GM18520 (cell line): ENCODE measurements around the gene SPDEF.

Experiments
- ATAC-seq: cut with Tn5 transposase; IDR thresholded peaks from one replicate; pipeline ENCODE4 v1.9.1; 2021; ENCODE audit not compliant: unreplicated experiment

SPDEF gene

GRCh38 chr6:34516391-34517324, 39.5 kb downstream of the SPDEF start:
- ATAC-seq: no peak

GRCh38 chr6:34515473-34516387, 40.4 kb downstream of the SPDEF start:
- no peak for ATAC-seq

- ATAC-seq: no peak
Observed at GRCh38 chr6:34514593-34515472, 41.3 kb downstream of the SPDEF start.

- ATAC-seq: no peak
Observed at GRCh38 chr6:34514112-34514511, 42.0 kb downstream of the SPDEF start.

- no peak for ATAC-seq
Observed at GRCh38 chr6:34513646-34514045, 42.5 kb downstream of the SPDEF start.

- no peak for ATAC-seq
Observed at GRCh38 chr6:34512738-34513115, 43.4 kb downstream of the SPDEF start.

- no peak for ATAC-seq
Observed at GRCh38 chr6:34511915-34512737, 44.0 kb downstream of the SPDEF start.

- no peak for ATAC-seq
Observed at GRCh38 chr6:34511214-34511914, 44.8 kb downstream of the SPDEF start.

GRCh38 chr6:34510299-34510698, 45.8 kb downstream of the SPDEF start:
- ATAC-seq: no peak

GRCh38 chr6:34509782-34510181, 46.3 kb downstream of the SPDEF start:
- no peak for ATAC-seq

- ATAC-seq: no peak
Observed at GRCh38 chr6:34508425-34508824, 47.7 kb downstream of the SPDEF start.

- no peak for ATAC-seq
Observed at GRCh38 chr6:34506718-34507117, 49.4 kb downstream of the SPDEF start.

GRCh38 chr6:34497411-34497810, 58.7 kb downstream of the SPDEF start:
- ATAC-seq: no peak

GRCh38 chr6:34496103-34496685, 59.9 kb downstream of the SPDEF start:
- no peak for ATAC-seq

GRCh38 chr6:34494973-34495372, 61.2 kb downstream of the SPDEF start:
- no peak for ATAC-seq

GRCh38 chr6:34493344-34493743, 62.8 kb downstream of the SPDEF start:
- ATAC-seq: no peak

- no peak for ATAC-seq
Observed at GRCh38 chr6:34491091-34491430, 65.1 kb downstream of the SPDEF start.

- ATAC-seq: no peak
Observed at GRCh38 chr6:34490390-34491090, 65.6 kb downstream of the SPDEF start.
